HG03354 (cell line): ENCODE data around the gene DCP1B.

Experiments
- ATAC-seq: cut with Tn5 transposase; IDR thresholded peaks from one replicate; pipeline ENCODE4 v1.9.1; 2021; ENCODE audit warnings: mild to moderate bottlenecking; ENCODE audit not compliant: unreplicated experiment, poor library complexity, severe bottlenecking

DCP1B gene

GRCh38 chr12:1937481-1938224 lies 66.6 kb downstream of the DCP1B start:
- no peak for ATAC-seq

- no peak for ATAC-seq
Observed at GRCh38 chr12:1936406-1937320, 67.6 kb downstream of the DCP1B start.

GRCh38 chr12:1935700-1936378 lies 68.4 kb downstream of the DCP1B start:
- ATAC-seq, result no peak

GRCh38 chr12:1935242-1935641 lies 69.0 kb downstream of the DCP1B start:
- ATAC-seq, result no peak

- no peak for ATAC-seq
Observed at GRCh38 chr12:1934831-1935230, 69.4 kb downstream of the DCP1B start.

- ATAC-seq, result no peak
Observed at GRCh38 chr12:1934068-1934467, 70.2 kb downstream of the DCP1B start.

GRCh38 chr12:1933342-1934051 lies 70.8 kb downstream of the DCP1B start:
- ATAC-seq, result peak; percentile 67

- no peak for ATAC-seq
Observed at GRCh38 chr12:1932264-1932777, 71.9 kb downstream of the DCP1B start.

- no peak for ATAC-seq
Observed at GRCh38 chr12:1931642-1932041, 72.6 kb downstream of the DCP1B start.

GRCh38 chr12:1930803-1931597 lies 73.3 kb downstream of the DCP1B start:
- ATAC-seq, result no peak

- no peak for ATAC-seq
Observed at GRCh38 chr12:1929985-1930802, 74.1 kb downstream of the DCP1B start.

- ATAC-seq, result no peak
Observed at GRCh38 chr12:1929241-1929984, 74.8 kb downstream of the DCP1B start.

- ATAC-seq, result no peak
Observed at GRCh38 chr12:1928439-1929121, 75.7 kb downstream of the DCP1B start.

GRCh38 chr12:1927751-1928351 lies 76.4 kb downstream of the DCP1B start:
- no peak for ATAC-seq

- no peak for ATAC-seq
Observed at GRCh38 chr12:1927051-1927680, 77.1 kb downstream of the DCP1B start.

GRCh38 chr12:1926251-1926657 lies 78.0 kb downstream of the DCP1B start:
- ATAC-seq, result no peak
